ENCODE results near the gene ACTRT2. TPM values are rescaled to one million over a fixed set of nuclear protein-coding genes. Genes with fewer than 3 reads are reported as not detected.

The ACTRT2 gene
- total and polyA plus RNA-seq, 12 donors, result not detected

DNA sequence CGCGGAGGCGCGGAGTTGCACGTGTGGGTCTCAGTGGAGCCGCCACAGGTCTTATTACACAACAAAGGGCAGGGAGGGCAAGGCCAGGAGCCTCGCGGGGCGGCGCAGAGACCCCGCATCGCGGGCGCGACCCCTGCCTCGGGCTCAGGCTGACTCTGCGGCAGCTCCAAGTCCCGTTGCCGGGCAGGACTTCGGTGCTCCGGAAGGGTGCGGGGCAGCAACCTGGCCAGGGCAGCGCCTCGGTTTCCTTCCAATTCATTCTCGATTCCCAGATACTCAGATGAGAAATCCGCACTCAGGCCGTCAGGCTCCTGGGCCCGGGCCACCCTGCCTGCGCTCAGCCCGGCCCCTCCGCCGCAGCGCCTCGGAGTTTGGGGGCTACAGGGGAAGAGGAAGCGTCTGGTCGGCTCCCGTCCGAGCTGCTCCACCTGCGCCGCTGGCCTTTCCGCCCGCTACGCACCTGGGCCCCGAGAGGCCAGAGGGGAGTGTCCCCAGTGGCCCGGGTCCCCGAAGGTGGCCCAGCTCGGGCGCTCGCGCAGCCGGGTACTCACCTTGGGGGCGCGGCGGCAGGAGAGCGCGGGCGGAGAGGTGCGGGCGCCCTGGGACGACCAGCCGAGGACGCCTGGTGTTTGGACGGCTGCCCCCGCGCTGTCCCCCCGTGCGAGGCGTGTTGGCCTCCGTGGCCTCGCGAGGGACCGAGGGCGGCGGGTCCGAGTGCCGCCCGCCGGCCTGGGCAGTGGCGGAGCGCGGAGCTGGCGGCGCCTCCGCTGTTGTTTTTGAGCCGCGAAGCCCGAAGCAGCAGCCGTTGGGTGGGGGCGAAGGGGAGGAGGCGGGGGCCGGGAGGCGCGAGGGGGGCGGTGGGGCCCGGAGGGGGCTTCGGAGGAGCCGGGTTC lies 46.6 kb downstream of the ACTRT2 start:
- 3 to 4% (median 3%) methylated on average over 19 to 96 of the region's 97 CpGs for WGBS, 4 donors
- peaks cover 82% of the 10 kb centered on the region for H3K27me3 ChIP-seq
- H3K9me3 ChIP-seq (replicated peaks in 1 of 3), result no peaks in the 10 kb centered on the region
- H3K27ac ChIP-seq, result no peak overlapping the region
- no peak for TF ChIP-seq POLR2A (IDR thresholded peaks at IDR 0.05)
- TF ChIP-seq, protein P1, sequence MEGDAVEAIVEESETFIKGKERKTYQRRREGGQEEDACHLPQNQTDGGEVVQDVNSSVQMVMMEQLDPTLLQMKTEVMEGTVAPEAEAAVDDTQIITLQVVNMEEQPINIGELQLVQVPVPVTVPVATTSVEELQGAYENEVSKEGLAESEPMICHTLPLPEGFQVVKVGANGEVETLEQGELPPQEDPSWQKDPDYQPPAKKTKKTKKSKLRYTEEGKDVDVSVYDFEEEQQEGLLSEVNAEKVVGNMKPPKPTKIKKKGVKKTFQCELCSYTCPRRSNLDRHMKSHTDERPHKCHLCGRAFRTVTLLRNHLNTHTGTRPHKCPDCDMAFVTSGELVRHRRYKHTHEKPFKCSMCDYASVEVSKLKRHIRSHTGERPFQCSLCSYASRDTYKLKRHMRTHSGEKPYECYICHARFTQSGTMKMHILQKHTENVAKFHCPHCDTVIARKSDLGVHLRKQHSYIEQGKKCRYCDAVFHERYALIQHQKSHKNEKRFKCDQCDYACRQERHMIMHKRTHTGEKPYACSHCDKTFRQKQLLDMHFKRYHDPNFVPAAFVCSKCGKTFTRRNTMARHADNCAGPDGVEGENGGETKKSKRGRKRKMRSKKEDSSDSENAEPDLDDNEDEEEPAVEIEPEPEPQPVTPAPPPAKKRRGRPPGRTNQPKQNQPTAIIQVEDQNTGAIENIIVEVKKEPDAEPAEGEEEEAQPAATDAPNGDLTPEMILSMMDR (IDR thresholded peaks at IDR 0.05), result no peak
- intact Hi-C loops (cut with DNase I), result loop anchor here (5.0 to 10.0 kb wide), 2 partner anchors 207 to 214 kb away; no protein-coding TSS in a partner anchor
- H3K4me1 ChIP-seq (replicated peaks in 1 of 2), result peaks cover 0 to 24% of the 10 kb centered on the region in 2 donors
- no peak for DNase-seq
- no peaks in the 10 kb centered on the region for H3K36me3 ChIP-seq (replicated peaks in 1 of 2)
- peak overlapping the region in 1 of 4 donors; percentile 55 for H3K4me3 ChIP-seq

DNA sequence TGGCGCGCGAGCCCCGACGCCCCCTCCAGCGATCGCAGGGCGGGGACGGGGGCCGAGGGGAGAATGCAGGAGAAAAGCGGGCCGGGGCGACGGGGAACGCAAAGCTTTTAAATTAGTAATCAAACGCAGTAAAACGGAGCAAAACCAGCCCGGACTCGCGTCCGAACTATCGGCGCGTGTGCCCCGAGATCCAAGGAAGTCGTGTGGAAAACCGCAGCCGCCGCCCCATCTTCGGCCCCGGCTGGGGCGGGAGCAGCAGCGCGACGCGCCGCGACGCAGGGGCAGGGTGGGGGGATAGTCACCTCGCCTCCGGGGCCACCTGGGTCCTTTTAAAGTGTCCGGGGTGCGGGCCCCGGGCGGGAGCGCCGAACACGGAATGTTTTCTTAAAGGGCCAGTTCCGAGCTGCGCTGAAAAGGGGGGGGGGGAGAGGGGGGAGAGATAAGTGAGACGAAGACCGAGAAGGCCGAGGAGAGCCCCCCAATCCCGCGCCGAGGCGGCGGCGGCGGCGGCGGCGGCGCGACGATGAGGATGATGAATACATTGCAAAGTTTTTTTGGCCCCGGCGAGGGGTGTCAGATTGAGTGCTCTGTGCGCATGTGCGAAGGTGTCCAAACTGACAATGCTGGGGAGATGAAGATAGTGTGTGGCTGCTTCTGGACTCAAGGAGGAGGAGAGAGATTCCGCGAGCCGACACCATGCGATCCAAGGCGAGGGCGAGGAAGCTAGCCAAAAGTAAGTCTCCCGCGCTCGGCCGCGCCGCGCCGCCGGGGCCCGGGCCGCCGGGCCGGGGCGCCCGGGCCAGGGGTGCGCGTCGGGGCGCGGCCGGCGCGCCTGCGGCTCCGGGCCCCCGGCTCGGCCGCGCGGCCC lies 47.5 kb downstream of the ACTRT2 start, which contains the start of gene PRDM16:
Gene PRDM16, plus strand, starts transcription at position 640 of the 868 bp plus-strand sequence. Its CDS starts 57 bp downstream, at position 697.
- no peaks in the 10 kb centered on the region for H3K9me3 ChIP-seq (replicated peaks in 1 of 3)
- H3K36me3 ChIP-seq (replicated peaks in 1 of 2), result no peaks in the 10 kb centered on the region
- peaks cover 82% of the 10 kb centered on the region for H3K27me3 ChIP-seq
- WGBS, 4 donors, result 1 to 3% (median 1%) methylated on average over 31 to 106 of the region's 106 CpGs
- H3K4me1 ChIP-seq (replicated peaks in 1 of 2), result peaks cover 0 to 18% of the 10 kb centered on the region in 2 donors
- intact Hi-C loops (cut with DNase I), result loop anchor here (5.0 to 10.0 kb wide), 2 partner anchors 206 to 214 kb away; no protein-coding TSS in a partner anchor
- peak within 1 kb of the TSS in 1 of 5 donors; percentile 49 for H3K27ac ChIP-seq
- H3K4me3 ChIP-seq, result peak within 1 kb of the TSS in 2 of 4 donors; percentile 62 to 92
- TF ChIP-seq, protein P1 (IDR thresholded peaks at IDR 0.05), result no peak
- no peak for TF ChIP-seq POLR2A (IDR thresholded peaks at IDR 0.05)
- DNase-seq, result peak in 1 of 7 donors; percentile 23

DNA sequence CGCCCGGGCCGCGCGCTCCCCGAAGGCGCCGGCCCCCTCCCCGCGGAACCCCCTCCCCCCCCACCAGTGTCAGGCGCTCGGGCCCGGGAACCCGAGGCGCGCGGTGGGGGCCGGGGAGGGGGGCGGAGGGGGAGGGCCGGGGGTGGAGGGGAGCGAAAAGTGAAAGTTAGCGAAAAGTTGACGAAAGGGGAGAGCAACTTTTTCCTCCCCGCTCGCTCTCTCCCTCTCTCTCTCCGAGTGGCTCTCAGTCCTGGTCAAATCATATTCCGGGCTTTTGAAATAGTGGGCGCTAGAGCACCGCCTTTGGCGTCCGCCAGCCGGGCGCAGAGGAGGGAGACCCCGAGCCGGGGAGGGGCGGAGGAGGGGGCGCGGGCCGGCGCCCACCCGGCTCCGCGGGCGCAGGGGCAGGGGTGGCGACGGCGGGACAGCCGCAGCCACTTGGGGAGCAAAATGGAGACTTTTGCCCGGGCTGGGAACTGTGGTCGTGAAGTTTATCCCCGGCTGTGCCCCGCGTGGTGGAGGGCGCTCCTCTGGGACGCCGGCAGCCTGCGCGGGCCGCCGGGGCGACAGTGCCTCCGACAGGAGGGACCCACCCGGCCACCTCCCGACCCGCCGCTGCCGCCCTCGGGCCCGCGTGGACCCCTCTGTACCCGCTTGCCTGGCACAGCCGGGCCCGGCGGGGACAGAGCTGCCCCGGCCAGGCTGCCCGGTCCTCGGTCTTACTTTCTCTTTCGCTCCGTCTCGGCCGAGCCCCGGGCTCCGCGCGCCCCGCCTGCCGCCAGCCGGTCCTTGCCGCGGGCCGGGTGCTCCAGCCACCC lies 48.4 kb downstream of the ACTRT2 start:
- H3K9me3 ChIP-seq (replicated peaks in 1 of 3), result no peaks in the 10 kb centered on the region
- peaks cover 0 to 13% of the 10 kb centered on the region in 2 donors for H3K4me1 ChIP-seq (replicated peaks in 1 of 2)
- no peaks in the 10 kb centered on the region for H3K36me3 ChIP-seq (replicated peaks in 1 of 2)
- peaks cover 80% of the 10 kb centered on the region for H3K27me3 ChIP-seq
- TF ChIP-seq, protein P1 (IDR thresholded peaks at IDR 0.05), result peak in 1 of 6 experiments; percentile 6
- TF ChIP-seq POLR2A (IDR thresholded peaks at IDR 0.05), result no peak
- DNase-seq, result peak in 6 of 7 donors; percentile 29 to 42 (median 30)
- H3K4me3 ChIP-seq, result peak overlapping the region in 2 of 4 donors; percentile 62 to 92
- H3K27ac ChIP-seq, result peak overlapping the region in 1 of 5 donors; percentile 49
- intact Hi-C loops (cut with DNase I), result loop anchor here (5.0 to 10.0 kb wide), 2 partner anchors 205 to 213 kb away; no protein-coding TSS in a partner anchor
- 0 to 1% (median 1%) methylated on average over 14 to 82 of the region's 91 CpGs for WGBS, 4 donors

All from adrenal gland (tissue), 12 donors.